Right atrium auricular region (tissue), 2 donors: ENCODE results near the gene KTN1. TPM values are rescaled to one million over a fixed set of nuclear protein-coding genes. Genes with fewer than 3 reads are reported as not detected.

Experiments used
- DNase-seq: peaks from one replicate; pipeline ENCODE4 v3.0.0-alpha.2; 2019; ENCODE audit warnings: low spot score
- H3K27ac ChIP-seq, 2 donors: fragments of 200-600 bp; sonication (generic); 1 replicate in 1 of 2; 2 replicates in 1 of 2; pipeline ENCODE4 v1.5.1; 2016 to 2019
- H3K27me3 ChIP-seq, 2 donors: fragments of 200-600 bp; sonication (generic); one replicate each; pipeline versions ENCODE4 v1.5.1 to v1.6.0; 2017 to 2019
- H3K36me3 ChIP-seq: fragments of 200-600 bp; sonication (generic); one replicate; pipeline ENCODE4 v1.5.1; 2016
- H3K4me1 ChIP-seq, 2 donors: fragments of 200-600 bp; sonication (generic); one replicate each; pipeline versions ENCODE4 v1.5.1 to v1.6.0; 2017 to 2019
- H3K4me3 ChIP-seq, 2 donors: fragments of 200-600 bp; sonication (generic); 1 replicate in 1 of 2; 2 replicates in 1 of 2; pipeline ENCODE4 v1.5.1; 2017 to 2019; ENCODE audit warnings: mild to moderate bottlenecking in 1 of 2, moderate library complexity in 1 of 2
- H3K9me3 ChIP-seq, 2 donors: fragments of 200-600 bp; sonication (generic); one replicate each; pipeline ENCODE4 v1.5.1; 2019
- CTCF ChIP-seq, 2 donors: fragments of 200-600 bp; sonication (generic); IDR thresholded peaks; one replicate each; pipeline ENCODE4 v1.5.1; 2019; ENCODE audit warnings: antibody characterized with exemption in 2 of 2
- total RNA-seq, 2 donors: library from RNA; depleted of rRNA; stranded (reverse); fragments of >200 nt; gene quantifications; one replicate each; pipeline ENCODE4 v1.1.0, GENCODE V29; 2016

Gene KTN1
- total RNA-seq, 2 donors from 2014 or later: 128 to 209 TPM

GRCh38 chr14:55702511-55702910 is 122.5 kb downstream of the KTN1 start:
- no peak for TF ChIP-seq CTCF (IDR thresholded peaks at IDR 0.05)
- no peak for DNase-seq

GRCh38 chr14:55704654-55705053 is 124.6 kb downstream of the KTN1 start:
- Histone ChIP-seq H3K27ac (no peak overlapping the region), H3K36me3 (peaks cover 4% of the 10 kb centered on the region), H3K4me3 (no peak overlapping the region), H3K4me1 (no peaks in the 10 kb centered on the region), H3K27me3 (no peaks in the 10 kb centered on the region), H3K9me3 (no peaks in the 10 kb centered on the region)
- no peak for TF ChIP-seq CTCF (IDR thresholded peaks at IDR 0.05)
- no peak for DNase-seq

More at GRCh38 chr14:55702511-55702910, 122.5 kb downstream of the KTN1 start:
- Histone ChIP-seq H3K4me1 (no peaks in the 10 kb centered on the region), H3K9me3 (no peaks in the 10 kb centered on the region), H3K27ac (no peak overlapping the region), H3K36me3 (peaks cover 4% of the 10 kb centered on the region), H3K4me3 (no peak overlapping the region), H3K27me3 (no peaks in the 10 kb centered on the region)

GRCh38 chr14:55705651-55706364 is 125.8 kb downstream of the KTN1 start:
- no peak for TF ChIP-seq CTCF (IDR thresholded peaks at IDR 0.05)
- H3K27ac ChIP-seq: no peak overlapping the region
- H3K36me3 ChIP-seq: peaks cover 4% of the 10 kb centered on the region
- no peaks in the 10 kb centered on the region for H3K27me3 ChIP-seq
- no peak overlapping the region for H3K4me3 ChIP-seq
- no peaks in the 10 kb centered on the region for H3K4me1 ChIP-seq
- DNase-seq: no peak
- no peaks in the 10 kb centered on the region for H3K9me3 ChIP-seq

- no peak for DNase-seq
- Histone ChIP-seq H3K9me3 (no peaks in the 10 kb centered on the region), H3K4me1 (no peaks in the 10 kb centered on the region), H3K4me3 (no peak overlapping the region), H3K27me3 (no peaks in the 10 kb centered on the region), H3K27ac (no peak overlapping the region), H3K36me3 (peaks cover 4% of the 10 kb centered on the region)
- no peak for TF ChIP-seq CTCF (IDR thresholded peaks at IDR 0.05)
Measured at GRCh38 chr14:55706365-55706684, 126.3 kb downstream of the KTN1 start.

- no peak for TF ChIP-seq CTCF (IDR thresholded peaks at IDR 0.05)
- Histone ChIP-seq H3K36me3 (peaks cover 4% of the 10 kb centered on the region), H3K27ac (no peak overlapping the region), H3K27me3 (no peaks in the 10 kb centered on the region), H3K4me3 (no peak overlapping the region), H3K4me1 (no peaks in the 10 kb centered on the region), H3K9me3 (no peaks in the 10 kb centered on the region)
- no peak for DNase-seq
Measured at GRCh38 chr14:55706893-55707292, 126.9 kb downstream of the KTN1 start.

- Histone ChIP-seq H3K9me3 (no peaks in the 10 kb centered on the region), H3K4me1 (no peaks in the 10 kb centered on the region), H3K36me3 (peaks cover 4% of the 10 kb centered on the region), H3K27ac (no peak overlapping the region), H3K27me3 (no peaks in the 10 kb centered on the region), H3K4me3 (no peak overlapping the region)
- TF ChIP-seq CTCF (IDR thresholded peaks at IDR 0.05): peak; percentile 35 to 74
- DNase-seq: no peak
Measured at GRCh38 chr14:55707365-55707804, 127.4 kb downstream of the KTN1 start.
